C1 segment of cervical spinal cord (tissue), 14 donors: ENCODE measurements around the gene CDK5.
"Not testable (repeated sequence)": the region's sequence is repeated elsewhere in the genome, so short reads cannot be mapped to it uniquely, and the experiment has no call there.

Experiments
- DNase-seq, 14 donors: peaks; one replicate each; lab custom pipeline; 2025; lab: John Stamatoyannopoulos, UW

The CDK5 gene

GRCh38 chr7:151017370-151017952, 40.2 kb downstream of the CDK5 start:
- no peak for DNase-seq

DNA sequence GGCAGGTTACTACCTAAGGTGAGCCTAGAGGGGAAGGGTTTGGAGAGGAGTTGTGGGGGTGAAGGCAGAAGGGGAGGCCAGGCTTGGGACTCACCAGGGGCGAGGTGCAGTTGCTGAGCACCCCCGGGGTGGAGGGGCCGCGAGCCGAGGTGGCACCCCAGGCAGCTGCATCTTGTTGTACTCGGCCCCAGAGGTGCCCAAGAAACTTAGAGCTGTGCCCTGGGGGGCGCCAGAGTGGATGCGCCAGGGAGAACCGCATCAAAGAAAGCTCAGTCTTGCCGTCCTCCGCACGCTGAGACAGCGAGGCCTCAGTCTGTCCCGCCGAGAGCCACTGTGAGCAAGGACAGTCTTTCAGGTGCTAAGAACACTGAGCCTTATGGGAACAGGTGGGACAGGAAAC, 40.8 kb downstream of the CDK5 start:
- no peak for DNase-seq

DNA sequence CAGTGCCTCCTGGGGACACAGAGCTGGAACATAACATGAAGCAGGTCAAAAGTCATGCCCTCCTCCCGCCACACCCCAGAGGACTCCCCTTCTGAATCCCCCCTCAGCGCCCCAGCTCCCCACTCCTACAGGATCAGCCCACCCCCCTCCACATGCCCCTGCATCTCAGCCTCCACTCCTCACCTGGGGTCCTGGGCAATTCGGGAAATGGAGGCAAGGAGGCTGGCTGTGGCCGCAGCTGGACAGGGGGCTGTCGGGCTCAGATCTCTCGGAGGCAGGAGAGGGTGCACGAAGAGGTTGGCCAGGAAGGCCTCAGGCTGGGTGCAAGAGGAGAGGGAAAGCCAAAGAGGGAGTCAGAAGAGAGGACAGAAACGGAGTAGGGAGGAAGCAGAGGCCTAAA, 41.2 kb downstream of the CDK5 start:
- DNase-seq = no peak

DNA sequence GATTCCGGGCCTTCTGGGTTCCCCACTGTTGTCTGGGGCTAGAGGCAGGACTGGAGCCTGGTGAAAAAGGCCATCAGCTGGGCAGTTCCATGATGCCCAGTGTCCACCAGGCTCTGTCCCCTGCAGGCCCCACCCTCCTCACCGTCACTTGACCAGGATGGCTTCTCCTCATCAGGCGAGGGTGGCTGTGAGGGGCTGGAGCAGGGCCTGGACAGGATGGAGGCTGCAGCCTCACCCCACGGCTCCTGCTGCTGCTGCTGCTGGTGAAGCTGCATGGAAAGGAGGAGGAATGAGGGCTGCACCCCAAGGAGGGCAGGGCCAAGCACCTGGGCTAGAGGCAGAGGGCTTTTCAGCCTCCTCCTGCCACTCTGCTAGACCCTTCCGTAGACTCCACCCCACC, 41.7 kb downstream of the CDK5 start:
- no peak for DNase-seq

GRCh38 chr7:151014950-151015349, 42.7 kb downstream of the CDK5 start:
- DNase-seq = no peak

DNA sequence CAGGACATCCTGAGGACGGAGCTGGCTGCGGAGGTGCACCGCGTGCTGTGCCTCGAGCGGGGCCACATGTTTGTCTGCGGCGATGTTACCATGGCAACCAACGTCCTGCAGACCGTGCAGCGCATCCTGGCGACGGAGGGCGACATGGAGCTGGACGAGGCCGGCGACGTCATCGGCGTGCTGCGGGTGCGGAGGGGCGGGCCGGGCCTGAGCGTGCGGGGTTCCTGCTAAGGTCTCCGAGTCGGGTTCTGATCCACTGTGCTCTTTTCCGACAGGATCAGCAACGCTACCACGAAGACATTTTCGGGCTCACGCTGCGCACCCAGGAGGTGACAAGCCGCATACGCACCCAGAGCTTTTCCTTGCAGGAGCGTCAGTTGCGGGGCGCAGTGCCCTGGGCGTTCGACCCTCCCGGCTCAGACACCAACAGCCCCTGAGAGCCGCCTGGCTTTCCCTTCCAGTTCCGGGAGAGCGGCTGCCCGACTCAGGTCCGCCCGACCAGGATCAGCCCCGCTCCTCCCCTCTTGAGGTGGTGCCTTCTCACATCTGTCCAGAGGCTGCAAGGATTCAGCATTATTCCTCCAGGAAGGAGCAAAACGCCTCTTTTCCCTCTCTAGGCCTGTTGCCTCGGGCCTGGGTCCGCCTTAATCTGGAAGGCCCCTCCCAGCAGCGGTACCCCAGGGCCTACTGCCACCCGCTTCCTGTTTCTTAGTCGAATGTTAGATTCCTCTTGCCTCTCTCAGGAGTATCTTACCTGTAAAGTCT, 43.8 kb downstream of the CDK5 start:
- DNase-seq = peak in 10 of 14 donors; percentile 11 to 62 (median 32)

GRCh38 chr7:151013356-151013732, 44.4 kb downstream of the CDK5 start:
- DNase-seq = no peak

- DNase-seq = peak in 2 of 14 donors; percentile 7 to 19
These were observed 44.8 kb downstream of the CDK5 start for GRCh38 chr7:151012911-151013347.

GRCh38 chr7:151012031-151012692, 45.5 kb downstream of the CDK5 start:
- DNase-seq = no peak

GRCh38 chr7:151011616-151012015, 46.1 kb downstream of the CDK5 start:
- DNase-seq = not testable (repeated sequence)

DNA sequence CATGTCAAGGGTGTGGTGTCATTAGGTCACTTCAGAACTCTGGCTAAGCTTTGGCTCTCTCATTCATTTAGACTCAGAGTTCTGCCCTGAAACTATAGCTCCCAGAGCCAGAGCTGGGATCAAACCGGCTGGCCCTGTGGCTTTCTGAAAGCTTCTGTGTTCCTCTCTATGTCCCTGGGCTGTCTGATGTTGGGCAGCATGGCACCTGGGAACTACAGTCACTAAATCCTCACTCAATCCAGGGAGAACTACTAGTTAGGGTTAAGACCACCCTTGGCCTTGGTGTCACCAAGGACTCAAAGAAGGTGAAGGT, 46.6 kb downstream of the CDK5 start:
- no peak for DNase-seq

GRCh38 chr7:151010307-151011096, 47.2 kb downstream of the CDK5 start:
- DNase-seq = no peak

DNA sequence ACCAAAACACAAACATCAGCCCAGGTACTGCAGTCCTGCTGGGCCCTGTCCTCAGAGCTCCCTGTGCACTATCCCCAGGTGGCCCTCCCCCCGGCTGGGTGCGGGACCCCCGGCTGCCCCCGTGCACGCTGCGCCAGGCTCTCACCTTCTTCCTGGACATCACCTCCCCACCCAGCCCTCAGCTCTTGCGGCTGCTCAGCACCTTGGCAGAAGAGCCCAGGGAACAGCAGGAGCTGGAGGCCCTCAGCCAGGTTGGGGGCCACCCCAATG, 47.7 kb downstream of the CDK5 start:
- DNase-seq = no peak

DNA sequence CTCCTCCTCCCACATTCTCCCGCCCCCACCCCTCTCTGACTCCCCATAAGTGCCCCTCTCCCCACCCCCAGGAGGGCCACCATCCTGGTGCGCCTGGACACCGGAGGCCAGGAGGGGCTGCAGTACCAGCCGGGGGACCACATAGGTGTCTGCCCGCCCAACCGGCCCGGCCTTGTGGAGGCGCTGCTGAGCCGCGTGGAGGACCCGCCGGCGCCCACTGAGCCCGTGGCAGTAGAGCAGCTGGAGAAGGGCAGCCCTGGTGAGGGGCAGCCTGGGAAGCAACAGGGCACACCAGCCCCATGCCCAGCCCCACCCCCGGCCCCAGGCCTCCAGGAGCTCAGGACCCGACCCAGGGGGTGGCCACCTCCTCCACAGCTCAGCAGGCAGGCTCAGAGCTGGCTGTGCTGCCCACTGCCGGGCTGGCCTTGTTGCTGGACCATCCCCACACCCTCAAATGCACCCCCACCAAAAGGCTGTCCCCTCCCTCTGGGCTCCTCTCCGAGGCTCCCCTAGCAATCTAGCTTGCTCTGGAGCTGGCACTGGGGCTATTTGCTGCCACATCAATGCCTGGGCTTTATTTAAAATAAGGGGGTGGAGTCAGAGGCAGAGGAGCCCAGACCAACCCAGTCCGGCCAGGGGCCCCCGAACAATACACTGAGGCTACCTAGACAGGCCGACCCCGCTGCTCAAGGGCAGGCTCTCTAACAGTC, 48.2 kb downstream of the CDK5 start:
- no peak for DNase-seq

- DNase-seq = peak in 8 of 14 donors; percentile 7 to 67 (median 18)
These were observed 49.0 kb downstream of the CDK5 start for GRCh38 chr7:151008511-151009323.

- no peak for DNase-seq
These were observed 49.6 kb downstream of the CDK5 start for GRCh38 chr7:151008143-151008510.

DNA sequence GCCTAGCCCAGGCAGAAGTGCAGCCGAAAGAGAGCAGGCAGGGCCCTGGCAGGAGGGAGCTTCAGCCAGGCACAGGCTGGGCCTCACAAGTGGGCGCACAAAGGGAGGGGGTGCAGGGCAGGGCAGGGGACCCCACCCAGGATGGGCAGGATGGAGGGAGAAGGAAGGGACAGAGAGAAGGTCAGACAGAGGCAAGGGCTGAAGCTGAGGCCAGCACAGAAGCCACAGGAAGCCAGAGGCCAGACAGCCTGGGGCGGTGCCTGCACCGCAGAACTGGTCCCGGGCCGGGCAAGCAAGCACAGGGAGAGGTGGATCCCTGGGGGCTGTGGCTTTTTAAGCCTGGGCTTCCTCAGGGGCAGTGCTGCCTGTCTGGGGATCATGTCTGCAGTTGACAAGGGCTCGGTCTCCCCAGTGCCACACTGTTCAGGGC, 50.2 kb downstream of the CDK5 start:
- no peak for DNase-seq

- DNase-seq = no peak
These were observed 51.0 kb downstream of the CDK5 start for GRCh38 chr7:151006590-151007300.

DNA sequence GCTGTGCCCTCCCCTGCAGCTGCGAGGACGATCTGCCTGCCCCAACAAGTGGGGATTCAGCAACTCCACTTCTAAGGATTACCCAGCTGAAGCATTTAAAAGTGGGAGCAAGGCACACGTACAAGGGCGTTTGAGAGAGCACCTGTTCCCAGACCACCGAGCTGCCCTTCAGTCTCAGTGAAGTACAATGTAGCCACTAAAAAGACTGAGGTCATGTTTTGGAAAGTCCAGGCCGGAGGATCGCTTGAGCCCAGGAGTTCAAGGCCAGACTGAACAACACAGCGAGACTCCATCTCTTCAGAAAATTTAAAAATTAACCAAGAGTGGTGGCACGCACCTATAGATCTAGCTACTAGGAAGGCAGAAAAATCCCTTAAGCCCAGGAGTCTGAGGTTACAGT, 52.1 kb downstream of the CDK5 start:
- no peak for DNase-seq
